ENCODE results near the gene USP7. TPM values are rescaled to one million over a fixed set of nuclear protein-coding genes. Genes with fewer than 3 reads are reported as not detected.

Gene USP7
- polyA plus RNA-seq, 1 of the 3 experiments (the other 2 are of a cell fraction), result 8.6 TPM

DNA sequence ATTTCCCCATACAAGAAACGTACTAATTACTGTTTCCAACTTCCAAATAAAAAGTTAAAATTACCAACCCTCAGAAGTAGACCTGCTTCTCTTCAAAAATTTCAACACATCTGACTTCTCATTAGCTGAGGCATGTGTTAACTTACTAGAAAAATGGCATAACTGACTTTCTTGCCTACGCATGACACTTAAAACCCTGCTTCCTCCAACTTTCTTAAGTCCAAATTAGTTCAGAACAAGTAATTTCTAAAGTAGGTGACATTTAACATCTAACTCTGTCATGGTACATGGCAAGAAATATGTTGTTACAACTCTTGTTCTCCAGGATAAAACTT lies 6.7 kb downstream of the USP7 start:
- TF ChIP-seq, protein P1, sequence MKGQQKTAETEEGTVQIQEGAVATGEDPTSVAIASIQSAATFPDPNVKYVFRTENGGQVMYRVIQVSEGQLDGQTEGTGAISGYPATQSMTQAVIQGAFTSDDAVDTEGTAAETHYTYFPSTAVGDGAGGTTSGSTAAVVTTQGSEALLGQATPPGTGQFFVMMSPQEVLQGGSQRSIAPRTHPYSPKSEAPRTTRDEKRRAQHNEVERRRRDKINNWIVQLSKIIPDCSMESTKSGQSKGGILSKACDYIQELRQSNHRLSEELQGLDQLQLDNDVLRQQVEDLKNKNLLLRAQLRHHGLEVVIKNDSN (IDR thresholded peaks at IDR 0.05; ENCODE audit: borderline replicate concordance, low read depth), result no peak
- no peak for TF ChIP-seq GATA2 (CRISPR knock-in tag; IDR thresholded peaks at IDR 0.05)
- TF ChIP-seq, protein P2, sequence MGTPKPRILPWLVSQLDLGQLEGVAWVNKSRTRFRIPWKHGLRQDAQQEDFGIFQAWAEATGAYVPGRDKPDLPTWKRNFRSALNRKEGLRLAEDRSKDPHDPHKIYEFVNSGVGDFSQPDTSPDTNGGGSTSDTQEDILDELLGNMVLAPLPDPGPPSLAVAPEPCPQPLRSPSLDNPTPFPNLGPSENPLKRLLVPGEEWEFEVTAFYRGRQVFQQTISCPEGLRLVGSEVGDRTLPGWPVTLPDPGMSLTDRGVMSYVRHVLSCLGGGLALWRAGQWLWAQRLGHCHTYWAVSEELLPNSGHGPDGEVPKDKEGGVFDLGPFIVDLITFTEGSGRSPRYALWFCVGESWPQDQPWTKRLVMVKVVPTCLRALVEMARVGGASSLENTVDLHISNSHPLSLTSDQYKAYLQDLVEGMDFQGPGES (IDR thresholded peaks at IDR 0.05; ENCODE audit: low read depth, low read length), result no peak
- TF ChIP-seq TEAD4 (IDR thresholded peaks at IDR 0.05; ENCODE audit: borderline replicate concordance, insufficient read depth), result no peak
- TF ChIP-seq CHD2 (IDR thresholded peaks at IDR 0.05; ENCODE audit: low read length, partially characterized antibody), result no peak
- ChIA-PET POLR2A (no interaction called here), CTCF (interaction anchor here (1.5 to 2.1 kb wide), 2 partner anchors 8 to 52 kb away, joined by 3 to 9 read pairs; no protein-coding TSS in a partner anchor)
- H3K79me2 ChIP-seq (ENCODE audit: insufficient read depth), result peaks cover 93% of the 10 kb centered on the region
- H3K9me2 ChIP-seq, result no peaks in the 10 kb centered on the region
- no peak overlapping the region for H3K4me3 ChIP-seq (ENCODE audit: low read depth in 2 of 2, low read length in 1 of 2)
- H3K27ac ChIP-seq (ENCODE audit: low read depth in 2 of 2, low read length in 1 of 2), result peak overlapping the region in 1 of 2 experiments; percentile 70; a peak in 1 of 4 replicates
- no peak overlapping the region for H3K4me2 ChIP-seq
- 91% methylated on average over 2 of the region's 2 CpGs for WGBS (ENCODE audit: low lambda C conversion rate)
- no peak overlapping the region for H2AFZ ChIP-seq (ENCODE audit: low read depth)
- DNase-seq, result no peak
- peaks cover 15% of the 10 kb centered on the region for H3F3A ChIP-seq (replicated peaks; ENCODE audit: insufficient read depth)
- H4K20me1 ChIP-seq (ENCODE audit: insufficient read depth), result peaks cover 95% of the 10 kb centered on the region
- no peaks in the 10 kb centered on the region for H3K9me3 ChIP-seq
- no peak overlapping the region for H3K9ac ChIP-seq
- no peaks in the 10 kb centered on the region for H3K36me3 ChIP-seq (replicated peaks in 1 of 2; ENCODE audit: control insufficient read depth in 1 of 2, insufficient read depth in 2 of 2, low read length in 1 of 2)
- H3K27me3 ChIP-seq (ENCODE audit: insufficient read depth), result no peaks in the 10 kb centered on the region
- peaks cover 48 to 67% of the 10 kb centered on the region in 2 experiments for H3K4me1 ChIP-seq (ENCODE audit: control insufficient read depth in 1 of 2, insufficient read depth in 2 of 2, low read depth in 1 of 2, low read length in 1 of 2)

DNA sequence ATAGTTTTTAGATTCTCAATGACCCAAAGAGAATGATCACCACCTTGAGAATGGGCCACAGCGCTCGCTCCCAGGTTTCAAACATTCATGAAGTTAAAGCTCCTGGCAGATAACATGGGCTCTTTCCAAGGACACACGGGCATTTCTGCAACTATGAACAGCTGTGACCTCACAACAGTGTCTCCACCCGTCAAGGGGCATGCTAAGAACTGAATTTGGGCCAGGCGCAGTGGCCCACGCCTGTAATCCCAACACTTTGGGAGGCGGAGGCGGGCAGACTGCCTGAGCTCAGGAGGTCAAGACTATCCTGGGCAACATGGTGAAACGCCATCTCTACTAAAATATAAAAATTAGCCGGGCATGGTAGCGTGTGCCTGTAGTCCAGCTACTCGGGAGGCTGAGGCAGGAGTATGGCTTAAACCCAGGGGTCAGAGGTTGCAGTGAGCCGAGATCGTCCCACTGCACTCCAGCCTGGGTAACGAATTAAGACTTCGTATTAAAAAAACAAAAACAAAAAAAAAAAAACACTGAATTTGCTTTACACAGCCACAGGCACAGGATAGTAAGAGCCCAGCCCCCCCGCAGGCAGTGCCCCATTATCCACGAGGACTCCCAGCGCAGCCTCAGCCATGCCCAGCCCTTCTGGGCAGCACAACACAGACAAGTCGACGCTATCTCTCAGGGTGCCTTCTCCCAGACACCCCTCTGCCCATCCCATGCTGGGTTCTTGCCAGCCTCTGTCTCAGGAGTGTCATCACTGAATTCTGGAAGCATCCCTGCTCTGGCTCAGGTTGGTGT lies 7.2 kb downstream of the USP7 start:
- DNase-seq, result peak; percentile 64
- Histone ChIP-seq H3F3A (replicated peaks; ENCODE audit: insufficient read depth) (peaks cover 15% of the 10 kb centered on the region), H3K9me3 (no peaks in the 10 kb centered on the region), H3K4me1 (ENCODE audit: control insufficient read depth in 1 of 2, insufficient read depth in 2 of 2, low read depth in 1 of 2, low read length in 1 of 2) (peaks cover 42 to 65% of the 10 kb centered on the region in 2 experiments), H2AFZ (ENCODE audit: low read depth) (no peak overlapping the region), H3K36me3 (replicated peaks in 1 of 2; ENCODE audit: control insufficient read depth in 1 of 2, insufficient read depth in 2 of 2, low read length in 1 of 2) (no peaks in the 10 kb centered on the region), H3K27ac (ENCODE audit: low read depth in 2 of 2, low read length in 1 of 2) (peak overlapping the region in 1 of 2 experiments; percentile 70; a peak in 2 of 4 replicates), H4K20me1 (ENCODE audit: insufficient read depth) (peaks cover 95% of the 10 kb centered on the region), H3K9ac (no peak overlapping the region), H3K9me2 (no peaks in the 10 kb centered on the region), H3K27me3 (ENCODE audit: insufficient read depth) (no peaks in the 10 kb centered on the region), H3K79me2 (ENCODE audit: insufficient read depth) (peaks cover 93% of the 10 kb centered on the region), H3K4me3 (ENCODE audit: low read depth in 2 of 2, low read length in 1 of 2) (no peak overlapping the region), H3K4me2 (no peak overlapping the region)
- no peak for TF ChIP-seq SIN3A (IDR thresholded peaks at IDR 0.05; ENCODE audit: borderline replicate concordance, low read depth, low read length)
- TF ChIP-seq MXI1 (IDR thresholded peaks at IDR 0.05; ENCODE audit: low read depth, low read length), result peak; percentile 60; the same call in 1 of the 2 replicates
- 77% methylated on average over 21 of the region's 21 CpGs for WGBS (ENCODE audit: low lambda C conversion rate)
- ChIA-PET CTCF (interaction anchor here (1.3 to 2.1 kb wide), 4 partner anchors 8 to 52 kb away, joined by 3 to 9 read pairs (median 4); no protein-coding TSS in a partner anchor), POLR2A (interaction anchor here (1.3 kb wide), 1 partner anchor 88 kb away, joined by 4 read pairs; the partner anchor contains the start of gene CARHSP1)
